ENCODE results near the gene ADGRD1. TPM values are rescaled to one million over a fixed set of nuclear protein-coding genes. Genes with fewer than 3 reads are reported as not detected.

The ADGRD1 gene
- total RNA-seq, 1 donor from 2014 or later = 0.98 TPM

GRCh38 chr12:131017477-131017991 lies 63.8 kb downstream of the ADGRD1 start:
- H3K27me3 Mint-ChIP-seq (ENCODE audit: low read depth) = peaks cover 4% of the 10 kb centered on the region
- peaks cover 6% of the 10 kb centered on the region for H3K4me1 Mint-ChIP-seq
- no peak for DNase-seq (ENCODE audit: low read depth, low spot score)
- H3K27ac Mint-ChIP-seq (ENCODE audit: unreplicated experiment) = no peak overlapping the region
- no peak overlapping the region for H3K4me3 Mint-ChIP-seq
- no peaks in the 10 kb centered on the region for H3K36me3 Mint-ChIP-seq (ENCODE audit: low read depth)
- TF ChIP-seq, protein P1, sequence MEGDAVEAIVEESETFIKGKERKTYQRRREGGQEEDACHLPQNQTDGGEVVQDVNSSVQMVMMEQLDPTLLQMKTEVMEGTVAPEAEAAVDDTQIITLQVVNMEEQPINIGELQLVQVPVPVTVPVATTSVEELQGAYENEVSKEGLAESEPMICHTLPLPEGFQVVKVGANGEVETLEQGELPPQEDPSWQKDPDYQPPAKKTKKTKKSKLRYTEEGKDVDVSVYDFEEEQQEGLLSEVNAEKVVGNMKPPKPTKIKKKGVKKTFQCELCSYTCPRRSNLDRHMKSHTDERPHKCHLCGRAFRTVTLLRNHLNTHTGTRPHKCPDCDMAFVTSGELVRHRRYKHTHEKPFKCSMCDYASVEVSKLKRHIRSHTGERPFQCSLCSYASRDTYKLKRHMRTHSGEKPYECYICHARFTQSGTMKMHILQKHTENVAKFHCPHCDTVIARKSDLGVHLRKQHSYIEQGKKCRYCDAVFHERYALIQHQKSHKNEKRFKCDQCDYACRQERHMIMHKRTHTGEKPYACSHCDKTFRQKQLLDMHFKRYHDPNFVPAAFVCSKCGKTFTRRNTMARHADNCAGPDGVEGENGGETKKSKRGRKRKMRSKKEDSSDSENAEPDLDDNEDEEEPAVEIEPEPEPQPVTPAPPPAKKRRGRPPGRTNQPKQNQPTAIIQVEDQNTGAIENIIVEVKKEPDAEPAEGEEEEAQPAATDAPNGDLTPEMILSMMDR (conservative IDR thresholded peaks at IDR 0.05) = no peak
- H3K9me3 Mint-ChIP-seq = no peaks in the 10 kb centered on the region

DNA sequence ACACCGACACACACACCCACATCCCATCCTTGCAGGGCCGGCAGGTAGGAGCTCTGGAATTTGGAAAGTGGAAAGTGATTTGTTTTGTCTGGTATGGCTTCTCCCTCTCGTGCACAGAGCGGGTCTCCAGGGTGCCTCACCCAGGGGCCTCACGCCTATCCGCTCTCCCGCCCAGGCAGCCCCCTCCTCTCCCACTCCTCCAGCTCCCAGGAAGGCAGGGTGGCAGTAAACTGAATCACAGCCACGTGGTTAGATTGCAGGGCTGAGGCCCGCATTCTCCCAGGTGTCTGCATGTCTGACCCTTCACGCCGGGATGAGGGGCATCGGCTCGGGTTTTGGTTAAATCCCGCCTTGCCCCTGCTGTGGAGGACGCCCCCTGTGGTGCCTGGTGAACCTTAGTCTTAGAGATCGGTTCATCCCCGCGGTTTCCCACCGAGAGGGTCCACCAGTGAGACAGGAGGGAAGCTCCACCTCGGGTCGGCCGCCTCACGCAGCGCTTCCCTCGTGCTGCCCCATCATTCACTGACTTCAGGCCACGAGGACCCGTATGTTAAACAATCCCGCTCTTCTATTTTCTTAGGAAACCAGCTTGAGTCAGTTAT lies 64.4 kb downstream of the ADGRD1 start:
- no peak overlapping the region for H3K27ac Mint-ChIP-seq (ENCODE audit: unreplicated experiment)
- H3K4me1 Mint-ChIP-seq = peaks cover 6% of the 10 kb centered on the region
- peaks cover 7% of the 10 kb centered on the region for H3K27me3 Mint-ChIP-seq (ENCODE audit: low read depth)
- TF ChIP-seq, protein P1 (conservative IDR thresholded peaks at IDR 0.05) = no peak
- H3K36me3 Mint-ChIP-seq (ENCODE audit: low read depth) = no peaks in the 10 kb centered on the region
- H3K4me3 Mint-ChIP-seq = no peak overlapping the region
- DNase-seq (ENCODE audit: low read depth, low spot score) = no peak
- H3K9me3 Mint-ChIP-seq = no peaks in the 10 kb centered on the region

- H3K9me3 Mint-ChIP-seq = no peaks in the 10 kb centered on the region
- H3K27ac Mint-ChIP-seq (ENCODE audit: unreplicated experiment) = no peak overlapping the region
- H3K27me3 Mint-ChIP-seq (ENCODE audit: low read depth) = peaks cover 9% of the 10 kb centered on the region
- peaks cover 6% of the 10 kb centered on the region for H3K4me1 Mint-ChIP-seq
- H3K36me3 Mint-ChIP-seq (ENCODE audit: low read depth) = no peaks in the 10 kb centered on the region
- no peak for DNase-seq (ENCODE audit: low read depth, low spot score)
- H3K4me3 Mint-ChIP-seq = no peak overlapping the region
- TF ChIP-seq, protein P1 (conservative IDR thresholded peaks at IDR 0.05) = no peak
Observed at GRCh38 chr12:131018808-131019397, 65.2 kb downstream of the ADGRD1 start.

- DNase-seq (ENCODE audit: low read depth, low spot score) = no peak
- TF ChIP-seq, protein P1 (conservative IDR thresholded peaks at IDR 0.05) = no peak
- Mint-ChIP-seq H3K36me3 (ENCODE audit: low read depth) (no peaks in the 10 kb centered on the region), H3K27ac (ENCODE audit: unreplicated experiment) (no peak overlapping the region), H3K4me1 (peaks cover 16% of the 10 kb centered on the region), H3K9me3 (no peaks in the 10 kb centered on the region), H3K4me3 (no peak overlapping the region), H3K27me3 (ENCODE audit: low read depth) (peaks cover 9% of the 10 kb centered on the region)
Observed at GRCh38 chr12:131020326-131021153, 66.8 kb downstream of the ADGRD1 start.

GRCh38 chr12:131021154-131021541 lies 67.4 kb downstream of the ADGRD1 start:
- DNase-seq (ENCODE audit: low read depth, low spot score) = no peak
- H3K27me3 Mint-ChIP-seq (ENCODE audit: low read depth) = peaks cover 9% of the 10 kb centered on the region
- TF ChIP-seq, protein P1 (conservative IDR thresholded peaks at IDR 0.05) = no peak
- H3K4me3 Mint-ChIP-seq = no peak overlapping the region
- H3K36me3 Mint-ChIP-seq (ENCODE audit: low read depth) = no peaks in the 10 kb centered on the region
- peaks cover 16% of the 10 kb centered on the region for H3K4me1 Mint-ChIP-seq
- no peak overlapping the region for H3K27ac Mint-ChIP-seq (ENCODE audit: unreplicated experiment)
- H3K9me3 Mint-ChIP-seq = no peaks in the 10 kb centered on the region
